GM19099 (cell line): Measurements from ENCODE around the gene CC2D1A.

Source experiments
- POLR2A ChIP-seq: IDR thresholded peaks from 3 replicates; pipeline ENCODE4 v1.6.1; 2011; ENCODE audit warnings: low read depth; ENCODE audit not compliant: insufficient read length; ENCODE audit errors: extremely low read depth

Gene CC2D1A

GRCh38 chr19:13917888-13918406 is 11.9 kb downstream of the CC2D1A start:
- TF ChIP-seq POLR2A = no peak

- no peak for TF ChIP-seq POLR2A
Observed at GRCh38 chr19:13918726-13919411, 12.9 kb downstream of the CC2D1A start.

GRCh38 chr19:13920524-13920923 is 14.5 kb downstream of the CC2D1A start:
- TF ChIP-seq POLR2A = no peak

GRCh38 chr19:13920940-13921747 is 15.1 kb downstream of the CC2D1A start:
- TF ChIP-seq POLR2A = no peak

- no peak for TF ChIP-seq POLR2A
Observed at GRCh38 chr19:13923194-13923987, 17.4 kb downstream of the CC2D1A start.

GRCh38 chr19:13926010-13926409 is 20.0 kb downstream of the CC2D1A start:
- no peak for TF ChIP-seq POLR2A

GRCh38 chr19:13926715-13927114 is 20.7 kb downstream of the CC2D1A start:
- TF ChIP-seq POLR2A = no peak

GRCh38 chr19:13929340-13929739 is 23.3 kb downstream of the CC2D1A start:
- no peak for TF ChIP-seq POLR2A

- no peak for TF ChIP-seq POLR2A
Observed at GRCh38 chr19:13929956-13930355, 24.0 kb downstream of the CC2D1A start.

GRCh38 chr19:13930402-13930801 is 24.4 kb downstream of the CC2D1A start:
- no peak for TF ChIP-seq POLR2A

GRCh38 chr19:13931391-13932148 is 25.6 kb downstream of the CC2D1A start:
- TF ChIP-seq POLR2A = no peak

- TF ChIP-seq POLR2A = no peak
Observed at GRCh38 chr19:13932149-13932637, 26.2 kb downstream of the CC2D1A start.

- no peak for TF ChIP-seq POLR2A
Observed at GRCh38 chr19:13932911-13933393, 27.0 kb downstream of the CC2D1A start.

- no peak for TF ChIP-seq POLR2A
Observed at GRCh38 chr19:13934785-13935109, 28.7 kb downstream of the CC2D1A start.

- TF ChIP-seq POLR2A = no peak
Observed at GRCh38 chr19:13935765-13936510, 29.9 kb downstream of the CC2D1A start.
